Measurements from ENCODE around the gene NINL.
A peak's percentile ranks its signal among the peaks of the same experiment; 100 is the strongest.

Gene NINL

DNA sequence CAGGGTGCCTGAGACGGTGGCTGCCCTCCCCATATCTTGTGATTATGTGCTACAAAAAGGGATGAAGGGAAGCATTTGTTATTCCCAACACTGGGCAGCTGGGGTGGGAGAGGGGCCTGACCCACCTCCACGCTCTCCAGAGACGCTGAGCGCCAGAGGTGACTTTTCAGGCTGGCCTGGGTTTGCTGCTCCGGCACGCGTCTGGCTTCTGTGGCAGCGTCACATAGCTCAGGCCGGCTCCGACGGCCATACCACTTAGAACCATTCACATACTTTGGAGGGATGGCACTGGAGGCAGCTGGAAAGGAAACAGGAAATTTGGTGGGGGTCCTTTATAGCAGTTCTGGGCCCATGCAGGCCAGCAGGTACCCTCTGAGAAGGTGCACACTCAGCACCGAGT is 72.6 kb downstream of the NINL start:
- Histone ChIP-seq H3K4me1 (ENCODE audit: control insufficient read depth in 2 of 2, insufficient read depth in 1 of 2, low read depth in 1 of 2, low read length in 2 of 2) (no peaks in the 10 kb centered on the region), H2BK5ac (ENCODE audit: low read length) (no peak overlapping the region), H3K23ac (ENCODE audit: low read depth, low read length, poor library complexity) (no peak overlapping the region), H3K18ac (ENCODE audit: low read length) (no peak overlapping the region), H3K14ac (ENCODE audit: low read length) (no peak overlapping the region), H2BK15ac (ENCODE audit: low read length) (no peak overlapping the region), H2BK120ac (ENCODE audit: low read depth, low read length) (no peak overlapping the region), H3K4me2 (ENCODE audit: insufficient read depth, low read length, poor library complexity, severe bottlenecking) (no peak overlapping the region), H4K8ac (ENCODE audit: low read depth, low read length) (no peak overlapping the region), H3K27ac (replicated peaks; ENCODE audit: low read length) (no peak overlapping the region), H3K27me3 (ENCODE audit: control insufficient read depth in 3 of 3, insufficient read depth in 3 of 3, low read depth in 1 of 3, low read length in 3 of 3) (no peaks in the 10 kb centered on the region), H3K36me3 (replicated peaks in 1 of 2; ENCODE audit: control insufficient read depth in 2 of 2, insufficient read depth in 2 of 2, low read length in 2 of 2) (peaks cover 41 to 100% of the 10 kb centered on the region in 2 donors), H4K91ac (ENCODE audit: low read depth, low read length, poor library complexity) (no peak overlapping the region), H2AFZ (ENCODE audit: low read length) (no peak overlapping the region), H3K4ac (ENCODE audit: low read length) (no peak overlapping the region), H3K4me3 (ENCODE audit: low read length in 2 of 2) (no peak overlapping the region), H3K79me1 (ENCODE audit: low read depth, low read length) (no peaks in the 10 kb centered on the region), H2BK12ac (ENCODE audit: low read length) (no peak overlapping the region), H3K9ac (ENCODE audit: low read depth, low read length, poor library complexity) (no peak overlapping the region), H2AK5ac (ENCODE audit: low read depth, low read length) (no peak overlapping the region), H3K9me3 (replicated peaks in 1 of 2; ENCODE audit: control insufficient read depth in 2 of 2, insufficient read depth in 1 of 2, low read depth in 1 of 2, low read length in 2 of 2) (peaks cover 14 to 46% of the 10 kb centered on the region in 2 donors)
- WGBS, 2 donors (ENCODE audit: extremely low coverage in 2 of 2, insufficient read length in 2 of 2, insufficient replicate concordance in 1 of 2) = no CpG with 5 or more reads among the region's 12 CpGs
- DNase-seq (ENCODE audit: low spot score) = no peak

DNA sequence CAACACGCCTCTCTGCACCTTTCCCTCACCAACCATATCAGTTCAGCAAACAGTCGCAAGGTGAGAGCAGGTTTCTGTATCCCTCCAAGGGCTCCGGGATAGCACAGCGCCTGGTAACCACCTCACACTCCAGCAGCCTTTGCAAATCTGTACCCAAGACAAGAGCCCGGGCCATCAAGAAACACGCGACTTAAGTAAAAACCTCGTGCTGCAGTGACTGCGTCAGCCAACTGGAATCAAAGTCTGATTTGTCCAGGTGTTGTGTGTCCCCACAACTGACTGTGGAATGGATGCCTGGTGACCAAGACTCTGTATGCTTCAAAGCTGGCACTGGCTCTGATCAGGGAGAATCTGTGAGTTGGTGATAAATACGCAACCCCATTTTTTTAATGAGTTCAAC is 74.1 kb downstream of the NINL start:
- Histone ChIP-seq H4K91ac (ENCODE audit: low read depth, low read length, poor library complexity) (no peak overlapping the region), H2BK120ac (ENCODE audit: low read depth, low read length) (no peak overlapping the region), H2AFZ (ENCODE audit: low read length) (no peak overlapping the region), H3K79me1 (ENCODE audit: low read depth, low read length) (no peaks in the 10 kb centered on the region), H3K4me1 (ENCODE audit: control insufficient read depth in 2 of 2, insufficient read depth in 1 of 2, low read depth in 1 of 2, low read length in 2 of 2) (no peaks in the 10 kb centered on the region), H3K14ac (ENCODE audit: low read length) (no peak overlapping the region), H2BK5ac (ENCODE audit: low read length) (no peak overlapping the region), H2BK12ac (ENCODE audit: low read length) (no peak overlapping the region), H4K8ac (ENCODE audit: low read depth, low read length) (no peak overlapping the region), H3K27me3 (ENCODE audit: control insufficient read depth in 3 of 3, insufficient read depth in 3 of 3, low read depth in 1 of 3, low read length in 3 of 3) (no peaks in the 10 kb centered on the region), H2BK15ac (ENCODE audit: low read length) (no peak overlapping the region), H3K4me2 (ENCODE audit: insufficient read depth, low read length, poor library complexity, severe bottlenecking) (no peak overlapping the region), H3K4me3 (ENCODE audit: low read length in 2 of 2) (peak overlapping the region in 1 of 2 donors; percentile 2), H3K9me3 (replicated peaks in 1 of 2; ENCODE audit: control insufficient read depth in 2 of 2, insufficient read depth in 1 of 2, low read depth in 1 of 2, low read length in 2 of 2) (peaks cover 8 to 31% of the 10 kb centered on the region in 2 donors), H3K27ac (replicated peaks; ENCODE audit: low read length) (no peak overlapping the region), H2AK5ac (ENCODE audit: low read depth, low read length) (no peak overlapping the region), H3K9ac (ENCODE audit: low read depth, low read length, poor library complexity) (no peak overlapping the region), H3K4ac (ENCODE audit: low read length) (no peak overlapping the region), H3K36me3 (replicated peaks in 1 of 2; ENCODE audit: control insufficient read depth in 2 of 2, insufficient read depth in 2 of 2, low read length in 2 of 2) (peaks cover 46 to 100% of the 10 kb centered on the region in 2 donors), H3K23ac (ENCODE audit: low read depth, low read length, poor library complexity) (no peak overlapping the region), H3K18ac (ENCODE audit: low read length) (no peak overlapping the region)
- DNase-seq (ENCODE audit: low spot score) = no peak
- no CpG with 5 or more reads among the region's 10 CpGs for WGBS, 2 donors (ENCODE audit: extremely low coverage in 2 of 2, insufficient read length in 2 of 2, insufficient replicate concordance in 1 of 2)

DNA sequence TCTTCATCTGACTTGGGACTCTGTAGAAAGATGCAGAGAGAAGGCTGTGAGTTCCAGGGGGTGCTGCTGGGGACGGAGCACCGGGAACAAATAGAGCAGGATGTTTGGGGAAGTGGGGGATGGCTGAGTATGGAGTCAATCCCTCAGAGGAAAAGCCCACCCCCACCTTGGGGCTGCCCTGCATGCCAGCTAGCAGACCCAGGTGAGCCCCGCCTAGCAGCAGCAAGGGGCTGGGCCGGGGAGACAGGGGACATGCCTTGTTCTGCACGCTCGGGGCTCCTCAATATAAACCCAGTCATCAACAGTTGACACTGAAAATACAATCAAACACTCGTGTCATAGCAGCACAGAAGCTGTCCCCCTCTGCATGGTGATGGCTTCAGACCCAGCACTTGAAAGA is 74.6 kb downstream of the NINL start:
- H2AK5ac ChIP-seq (ENCODE audit: low read depth, low read length) = no peak overlapping the region
- H3K23ac ChIP-seq (ENCODE audit: low read depth, low read length, poor library complexity) = no peak overlapping the region
- H3K36me3 ChIP-seq (replicated peaks in 1 of 2; ENCODE audit: control insufficient read depth in 2 of 2, insufficient read depth in 2 of 2, low read length in 2 of 2) = peaks cover 46 to 98% of the 10 kb centered on the region in 2 donors
- no peak overlapping the region for H3K4me2 ChIP-seq (ENCODE audit: insufficient read depth, low read length, poor library complexity, severe bottlenecking)
- H3K4me3 ChIP-seq (ENCODE audit: low read length in 2 of 2) = peak overlapping the region in 1 of 2 donors; percentile 2
- no peak overlapping the region for H2BK15ac ChIP-seq (ENCODE audit: low read length)
- H2BK120ac ChIP-seq (ENCODE audit: low read depth, low read length) = no peak overlapping the region
- H3K4me1 ChIP-seq (ENCODE audit: control insufficient read depth in 2 of 2, insufficient read depth in 1 of 2, low read depth in 1 of 2, low read length in 2 of 2) = no peaks in the 10 kb centered on the region
- H3K18ac ChIP-seq (ENCODE audit: low read length) = no peak overlapping the region
- DNase-seq (ENCODE audit: low spot score) = no peak
- H4K8ac ChIP-seq (ENCODE audit: low read depth, low read length) = no peak overlapping the region
- no CpG with 5 or more reads among the region's 7 CpGs for WGBS, 2 donors (ENCODE audit: extremely low coverage in 2 of 2, insufficient read length in 2 of 2, insufficient replicate concordance in 1 of 2)
- peaks cover 8 to 27% of the 10 kb centered on the region in 2 donors for H3K9me3 ChIP-seq (replicated peaks in 1 of 2; ENCODE audit: control insufficient read depth in 2 of 2, insufficient read depth in 1 of 2, low read depth in 1 of 2, low read length in 2 of 2)
- no peak overlapping the region for H3K9ac ChIP-seq (ENCODE audit: low read depth, low read length, poor library complexity)
- H2BK5ac ChIP-seq (ENCODE audit: low read length) = no peak overlapping the region
- H3K14ac ChIP-seq (ENCODE audit: low read length) = no peak overlapping the region
- no peak overlapping the region for H2AFZ ChIP-seq (ENCODE audit: low read length)
- H2BK12ac ChIP-seq (ENCODE audit: low read length) = no peak overlapping the region
- H4K91ac ChIP-seq (ENCODE audit: low read depth, low read length, poor library complexity) = no peak overlapping the region
- no peak overlapping the region for H3K27ac ChIP-seq (replicated peaks; ENCODE audit: low read length)
- H3K4ac ChIP-seq (ENCODE audit: low read length) = no peak overlapping the region
- no peaks in the 10 kb centered on the region for H3K27me3 ChIP-seq (ENCODE audit: control insufficient read depth in 3 of 3, insufficient read depth in 3 of 3, low read depth in 1 of 3, low read length in 3 of 3)
- H3K79me1 ChIP-seq (ENCODE audit: low read depth, low read length) = no peaks in the 10 kb centered on the region

DNA sequence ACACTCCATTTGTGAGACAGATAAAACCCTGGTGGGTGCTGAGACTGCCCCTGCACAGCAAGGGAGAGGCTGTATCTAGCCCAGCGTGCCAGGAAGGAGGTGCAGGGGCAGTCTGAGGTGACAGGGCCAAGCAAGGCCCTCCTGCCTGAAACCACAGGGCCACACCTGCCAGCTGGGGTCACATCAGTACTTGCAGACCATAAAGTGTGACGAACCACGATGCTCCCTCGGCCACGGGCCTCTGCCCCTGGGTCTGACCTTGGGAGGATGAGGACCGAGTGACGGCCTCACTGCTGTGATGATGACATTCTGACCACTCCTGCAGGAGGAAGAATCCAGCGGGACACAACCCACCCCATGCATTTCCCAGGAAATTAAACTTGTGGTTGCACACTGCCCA is 75.1 kb downstream of the NINL start:
- H4K91ac ChIP-seq (ENCODE audit: low read depth, low read length, poor library complexity) = no peak overlapping the region
- H4K8ac ChIP-seq (ENCODE audit: low read depth, low read length) = no peak overlapping the region
- no peak overlapping the region for H3K14ac ChIP-seq (ENCODE audit: low read length)
- no peak overlapping the region for H2BK12ac ChIP-seq (ENCODE audit: low read length)
- H3K27ac ChIP-seq (replicated peaks; ENCODE audit: low read length) = no peak overlapping the region
- H3K23ac ChIP-seq (ENCODE audit: low read depth, low read length, poor library complexity) = peak overlapping the region; percentile 25
- H3K79me1 ChIP-seq (ENCODE audit: low read depth, low read length) = no peaks in the 10 kb centered on the region
- no peak overlapping the region for H2BK5ac ChIP-seq (ENCODE audit: low read length)
- no peak overlapping the region for H3K4me3 ChIP-seq (ENCODE audit: low read length in 2 of 2)
- no CpG with 5 or more reads among the region's 8 CpGs for WGBS, 2 donors (ENCODE audit: extremely low coverage in 2 of 2, insufficient read length in 2 of 2, insufficient replicate concordance in 1 of 2)
- H3K36me3 ChIP-seq (replicated peaks in 1 of 2; ENCODE audit: control insufficient read depth in 2 of 2, insufficient read depth in 2 of 2, low read length in 2 of 2) = peaks cover 45 to 98% of the 10 kb centered on the region in 2 donors
- no peaks in the 10 kb centered on the region for H3K4me1 ChIP-seq (ENCODE audit: control insufficient read depth in 2 of 2, insufficient read depth in 1 of 2, low read depth in 1 of 2, low read length in 2 of 2)
- no peak overlapping the region for H3K9ac ChIP-seq (ENCODE audit: low read depth, low read length, poor library complexity)
- no peak overlapping the region for H2AFZ ChIP-seq (ENCODE audit: low read length)
- H2BK120ac ChIP-seq (ENCODE audit: low read depth, low read length) = no peak overlapping the region
- H3K4ac ChIP-seq (ENCODE audit: low read length) = no peak overlapping the region
- no peaks in the 10 kb centered on the region for H3K27me3 ChIP-seq (ENCODE audit: control insufficient read depth in 3 of 3, insufficient read depth in 3 of 3, low read depth in 1 of 3, low read length in 3 of 3)
- H3K4me2 ChIP-seq (ENCODE audit: insufficient read depth, low read length, poor library complexity, severe bottlenecking) = no peak overlapping the region
- DNase-seq (ENCODE audit: low spot score) = no peak
- H2BK15ac ChIP-seq (ENCODE audit: low read length) = no peak overlapping the region
- H3K18ac ChIP-seq (ENCODE audit: low read length) = no peak overlapping the region
- H3K9me3 ChIP-seq (replicated peaks in 1 of 2; ENCODE audit: control insufficient read depth in 2 of 2, insufficient read depth in 1 of 2, low read depth in 1 of 2, low read length in 2 of 2) = peaks cover 6 to 21% of the 10 kb centered on the region in 2 donors
- no peak overlapping the region for H2AK5ac ChIP-seq (ENCODE audit: low read depth, low read length)

All from neuronal stem cell (in vitro differentiated cells).